BLaER1 treated with 17β-estradiol and CSF1 and Interleukin-3, amounts not matched to agents 10 nM and 100 nM (cell line): ENCODE data around the gene PGAP1.

Experiments
- H3K27ac ChIP-seq, 11 experiments: shearing (Covaris generic); formaldehyde crosslinking; 2 replicates each; pipeline ENCODE4 v1.8.1; 2022
- H3K27me3 ChIP-seq, 11 experiments: shearing (Covaris generic); formaldehyde crosslinking; 2 replicates each; pipeline ENCODE4 v1.8.1; 2022
- H3K36me3 ChIP-seq, 11 experiments: shearing (Covaris generic); formaldehyde crosslinking; 2 replicates each; pipeline ENCODE4 v1.8.1; 2022
- H3K4me1 ChIP-seq, 10 experiments: shearing (Covaris generic); formaldehyde crosslinking; 2 replicates each; pipeline ENCODE4 v1.8.1; 2022
- H3K4me2 ChIP-seq, 11 experiments: shearing (Covaris generic); formaldehyde crosslinking; 2 replicates each; pipeline ENCODE4 v1.8.1; 2022
- H3K4me3 ChIP-seq, 10 experiments: shearing (Covaris generic); formaldehyde crosslinking; 2 replicates each; pipeline ENCODE4 v1.8.1; 2022
- H3K9ac ChIP-seq, 11 experiments: shearing (Covaris generic); formaldehyde crosslinking; 2 replicates each; pipeline ENCODE4 v1.8.1; 2022
- H3K9me3 ChIP-seq, 11 experiments: shearing (Covaris generic); formaldehyde crosslinking; replicated peaks in 1 of 11; 2 replicates each; pipeline ENCODE4 v1.8.1; 2022
- H4K20me1 ChIP-seq, 11 experiments: shearing (Covaris generic); formaldehyde crosslinking; 2 replicates each; pipeline ENCODE4 v1.8.1; 2022
- Cebpa-rat ChIP-seq, 11 experiments: shearing (Covaris generic); IDR thresholded peaks; 2 replicates each; pipeline ENCODE4 v1.8.1; 2022

The PGAP1 gene

DNA sequence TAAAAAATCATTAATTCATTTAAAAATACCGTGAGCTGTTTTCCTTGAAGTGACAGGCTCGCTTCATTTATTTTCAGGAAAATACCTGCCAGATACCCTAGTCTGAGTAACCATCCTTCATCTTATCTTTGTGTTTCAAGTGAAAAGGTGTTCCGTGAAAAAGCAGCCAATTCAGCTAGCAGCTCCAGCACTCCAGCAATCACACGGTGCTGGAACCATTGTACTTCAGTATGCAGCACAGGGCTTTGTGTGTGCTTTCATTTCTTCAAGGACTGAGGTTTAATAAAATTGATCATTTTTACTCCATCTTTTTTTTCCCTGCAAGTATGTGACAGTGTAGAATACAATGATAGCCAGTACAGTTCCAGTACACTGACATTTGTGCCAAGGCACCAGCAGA is 39.1 kb upstream of the PGAP1 start:
- no peak overlapping the region for H3K4me3 ChIP-seq
- no peak for TF ChIP-seq Cebpa-rat (IDR thresholded peaks at IDR 0.05)

DNA sequence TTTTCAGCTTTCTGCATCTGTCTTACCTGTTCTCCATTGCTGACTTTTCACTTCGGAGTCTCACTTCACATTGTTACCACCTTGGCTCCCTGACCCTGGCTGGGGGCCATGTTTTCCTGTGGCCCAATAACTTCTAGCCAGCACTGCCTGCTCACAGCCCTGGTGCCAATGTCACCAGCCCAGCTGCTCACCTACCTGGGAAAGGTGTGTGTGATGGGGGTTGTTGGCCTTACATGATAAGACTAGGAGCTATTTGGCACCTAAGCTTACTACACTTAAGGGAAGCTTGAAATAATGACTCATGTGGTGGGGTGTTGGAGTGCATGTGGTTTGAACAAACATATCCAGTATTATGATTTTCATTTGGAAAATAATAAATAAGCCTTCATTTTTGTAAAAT is 37.5 kb upstream of the PGAP1 start:
- Histone ChIP-seq H3K9me3 (no peaks in the 10 kb centered on the region), H3K36me3 (no peaks in the 10 kb centered on the region), H3K4me2 (no peak overlapping the region), H3K27ac (no peak overlapping the region), H3K4me3 (no peak overlapping the region), H3K27me3 (no peaks in the 10 kb centered on the region), H3K9ac (no peak overlapping the region), H4K20me1 (no peaks in the 10 kb centered on the region), H3K4me1 (peaks cover 0 to 6% (median 0%) of the 10 kb centered on the region in 10 experiments; a peak in 5 of 20 replicates)
- TF ChIP-seq Cebpa-rat (IDR thresholded peaks at IDR 0.05) = no peak

More for the DNA sequence above, 39.1 kb upstream of the PGAP1 start:
- Histone ChIP-seq H3K36me3 (no peaks in the 10 kb centered on the region), H3K4me2 (no peak overlapping the region), H3K27ac (no peak overlapping the region), H3K27me3 (no peaks in the 10 kb centered on the region), H3K4me1 (peaks cover 0 to 6% (median 0%) of the 10 kb centered on the region in 10 experiments; a peak in 5 of 20 replicates), H3K9ac (no peak overlapping the region), H4K20me1 (no peaks in the 10 kb centered on the region), H3K9me3 (no peaks in the 10 kb centered on the region)

DNA sequence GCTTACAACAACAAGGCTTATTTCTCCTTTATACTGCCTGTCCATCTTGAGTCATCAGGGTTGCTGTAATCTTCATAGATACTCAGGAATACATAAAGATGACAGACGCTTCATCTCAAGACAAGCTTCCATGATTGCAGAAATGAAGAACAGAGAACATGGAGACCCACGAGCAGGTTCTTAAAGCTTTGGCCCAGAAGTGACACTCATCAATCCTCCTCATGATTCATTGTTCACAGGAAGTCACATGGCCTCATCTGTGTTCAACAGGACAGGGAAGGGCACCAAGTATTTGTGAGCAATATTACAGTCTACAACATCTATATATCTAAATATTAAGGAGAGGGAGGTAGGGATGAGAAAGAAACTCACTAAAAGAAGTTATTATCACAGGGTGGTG is 36.5 kb upstream of the PGAP1 start:
- no peaks in the 10 kb centered on the region for H4K20me1 ChIP-seq
- H3K27me3 ChIP-seq = no peaks in the 10 kb centered on the region
- H3K4me3 ChIP-seq = no peak overlapping the region
- no peak overlapping the region for H3K27ac ChIP-seq
- H3K4me1 ChIP-seq = peaks cover 0 to 6% (median 0%) of the 10 kb centered on the region in 10 experiments; a peak in 5 of 20 replicates
- no peak overlapping the region for H3K9ac ChIP-seq
- no peak for TF ChIP-seq Cebpa-rat (IDR thresholded peaks at IDR 0.05)
- peaks cover 0 to 5% (median 0%) of the 10 kb centered on the region in 11 experiments; a peak in 2 of 22 replicates for H3K9me3 ChIP-seq
- no peaks in the 10 kb centered on the region for H3K36me3 ChIP-seq
- peak overlapping the region in 1 of 11 experiments; percentile 23; a peak in 1 of 22 replicates for H3K4me2 ChIP-seq

DNA sequence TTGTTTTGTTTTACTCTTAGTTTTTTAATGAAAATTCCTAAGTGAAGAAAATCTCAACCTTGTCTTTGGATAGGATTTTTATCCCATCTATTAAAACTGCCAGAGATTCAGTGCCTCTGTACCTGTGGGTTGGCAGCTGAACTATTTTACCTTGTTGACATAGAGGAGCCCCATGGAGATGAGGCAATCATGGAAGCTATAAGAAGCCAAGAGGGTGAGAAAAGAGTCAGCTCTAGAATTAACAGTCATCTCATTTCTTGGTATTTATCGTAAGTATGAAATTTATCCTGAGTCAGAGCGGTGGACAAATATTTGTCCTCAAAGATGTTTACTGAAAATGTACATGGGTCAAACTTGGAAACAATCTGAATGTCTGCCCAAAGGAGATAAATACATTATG is 35.8 kb upstream of the PGAP1 start:
- Histone ChIP-seq H3K9me3 (peaks cover 0 to 5% (median 0%) of the 10 kb centered on the region in 11 experiments; a peak in 2 of 22 replicates), H3K9ac (no peak overlapping the region), H3K36me3 (no peaks in the 10 kb centered on the region), H3K27ac (no peak overlapping the region), H4K20me1 (no peaks in the 10 kb centered on the region), H3K27me3 (no peaks in the 10 kb centered on the region), H3K4me2 (no peak overlapping the region), H3K4me3 (no peak overlapping the region), H3K4me1 (peaks cover 0 to 6% (median 0%) of the 10 kb centered on the region in 10 experiments; a peak in 5 of 20 replicates)
- TF ChIP-seq Cebpa-rat (IDR thresholded peaks at IDR 0.05) = no peak

DNA sequence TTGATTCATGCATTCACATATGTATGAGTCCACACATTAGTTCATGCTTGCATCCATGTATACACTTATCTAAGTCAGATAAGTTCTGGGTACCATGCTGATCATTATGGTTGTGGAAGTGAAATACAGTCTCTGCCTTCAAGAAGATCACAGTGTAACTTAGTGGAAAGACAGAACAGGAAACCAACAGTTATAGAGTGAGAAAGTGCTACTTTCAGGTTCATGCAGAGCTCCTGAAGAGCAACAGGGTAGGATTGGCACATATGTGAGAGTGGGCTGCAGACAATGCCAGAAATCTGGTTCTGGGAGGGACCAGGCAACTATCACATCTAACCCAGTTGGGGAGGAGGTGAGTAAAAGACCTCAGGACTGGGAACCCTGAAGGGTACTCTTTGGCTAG is 35.4 kb upstream of the PGAP1 start:
- no peaks in the 10 kb centered on the region for H3K27me3 ChIP-seq
- no peak overlapping the region for H3K27ac ChIP-seq
- no peak overlapping the region for H3K9ac ChIP-seq
- H3K4me3 ChIP-seq = no peak overlapping the region
- no peak for TF ChIP-seq Cebpa-rat (IDR thresholded peaks at IDR 0.05)
- peaks cover 0 to 6% (median 0%) of the 10 kb centered on the region in 10 experiments; a peak in 5 of 20 replicates for H3K4me1 ChIP-seq
- H3K4me2 ChIP-seq = no peak overlapping the region
- H3K9me3 ChIP-seq = peaks cover 0 to 5% (median 0%) of the 10 kb centered on the region in 11 experiments; a peak in 2 of 22 replicates
- no peaks in the 10 kb centered on the region for H3K36me3 ChIP-seq
- H4K20me1 ChIP-seq = no peaks in the 10 kb centered on the region

DNA sequence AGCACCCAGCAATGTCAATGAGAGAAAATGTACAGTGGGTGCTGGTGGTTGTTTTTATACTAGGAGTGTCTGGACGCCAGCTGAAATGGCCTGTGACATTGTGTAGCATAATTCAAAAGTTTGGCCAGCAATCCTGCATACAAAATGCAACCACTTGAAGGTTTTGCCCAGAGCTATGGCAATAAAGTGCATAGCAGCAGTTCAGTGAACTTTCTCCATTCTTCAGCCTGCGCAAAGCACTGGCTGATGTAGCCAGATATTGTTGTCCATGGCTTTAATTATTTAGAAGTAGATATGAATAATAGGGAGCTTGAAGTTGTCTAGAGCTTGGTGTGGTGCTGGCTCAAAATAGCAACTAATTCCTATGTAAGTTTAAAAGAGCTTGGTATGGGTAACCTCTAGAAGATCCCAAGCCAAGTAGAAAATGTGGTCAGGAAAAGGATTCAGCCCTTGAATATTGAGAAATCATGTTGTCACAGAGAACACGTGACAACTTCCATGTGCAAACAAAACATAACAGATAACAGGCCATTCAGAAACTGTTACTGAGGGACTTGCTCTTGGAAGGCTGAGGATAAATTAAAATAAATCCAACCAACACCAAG is 33.3 kb upstream of the PGAP1 start:
- no peak overlapping the region for H3K9ac ChIP-seq
- no peak for TF ChIP-seq Cebpa-rat (IDR thresholded peaks at IDR 0.05)
- H4K20me1 ChIP-seq = no peaks in the 10 kb centered on the region
- no peaks in the 10 kb centered on the region for H3K36me3 ChIP-seq
- no peak overlapping the region for H3K4me3 ChIP-seq
- H3K9me3 ChIP-seq = peaks cover 0 to 5% (median 0%) of the 10 kb centered on the region in 11 experiments; a peak in 2 of 22 replicates
- H3K27ac ChIP-seq = no peak overlapping the region
- no peak overlapping the region for H3K4me2 ChIP-seq
- H3K27me3 ChIP-seq = no peaks in the 10 kb centered on the region
- peaks cover 0 to 6% (median 0%) of the 10 kb centered on the region in 10 experiments; a peak in 5 of 20 replicates for H3K4me1 ChIP-seq

DNA sequence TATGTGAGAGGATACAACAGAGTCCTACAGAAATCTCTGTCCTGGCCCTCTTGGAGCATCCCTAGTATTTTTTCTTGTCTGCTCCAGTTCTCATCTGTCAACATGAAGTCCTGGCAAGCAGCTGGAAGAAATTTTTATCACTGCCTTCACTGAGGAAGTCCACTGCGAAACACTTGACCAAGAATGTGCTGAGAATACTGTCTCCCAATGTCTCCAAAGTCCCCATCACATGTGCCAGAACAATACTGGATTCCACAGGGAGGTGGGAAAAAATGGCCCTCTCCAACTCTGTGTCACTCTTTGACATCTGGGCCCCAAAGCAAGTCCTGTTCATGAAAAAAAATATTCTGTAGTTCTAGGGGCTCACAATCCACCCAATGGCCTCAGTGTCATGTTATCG is 32.8 kb upstream of the PGAP1 start:
- Histone ChIP-seq H3K27ac (no peak overlapping the region), H3K4me2 (no peak overlapping the region)

DNA sequence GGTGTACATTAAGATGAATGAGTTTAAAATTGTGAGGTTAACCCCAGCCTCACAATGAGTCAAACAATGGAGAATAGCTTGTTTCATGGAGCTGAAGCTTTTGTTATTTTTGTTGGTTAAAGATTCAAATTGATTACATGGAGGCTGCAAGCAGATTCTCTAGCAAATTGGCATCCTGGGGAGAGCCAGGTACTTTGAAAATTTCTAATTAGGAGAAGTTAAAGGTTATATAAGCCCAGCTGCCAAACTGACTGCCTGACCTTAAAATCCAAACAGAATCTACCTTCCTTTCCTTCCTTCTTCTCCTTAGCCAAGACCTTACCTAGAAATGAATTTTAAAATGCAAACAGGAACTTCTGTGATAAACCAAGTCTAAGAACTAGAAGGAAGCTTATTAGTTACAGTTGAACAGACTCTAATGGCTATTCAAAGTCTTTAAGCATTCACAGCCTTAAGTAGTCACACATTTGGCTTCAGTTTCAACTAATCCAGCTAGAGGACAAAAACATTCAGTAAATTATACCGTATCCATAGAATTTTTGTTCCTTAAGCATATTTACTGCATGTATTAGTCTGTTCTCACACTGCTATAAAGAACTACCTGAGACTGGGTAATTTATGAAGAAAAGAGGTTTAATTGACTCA is 31.5 kb upstream of the PGAP1 start:
- Histone ChIP-seq H3K36me3 (no peaks in the 10 kb centered on the region), H4K20me1 (no peaks in the 10 kb centered on the region), H3K4me3 (no peak overlapping the region), H3K27me3 (no peaks in the 10 kb centered on the region), H3K9me3 (peaks cover 0 to 5% (median 0%) of the 10 kb centered on the region in 11 experiments; a peak in 2 of 22 replicates), H3K27ac (no peak overlapping the region), H3K4me2 (no peak overlapping the region), H3K4me1 (peaks cover 0 to 2% (median 0%) of the 10 kb centered on the region in 10 experiments; a peak in 5 of 20 replicates), H3K9ac (no peak overlapping the region)
- no peak for TF ChIP-seq Cebpa-rat (IDR thresholded peaks at IDR 0.05)

More for the DNA sequence above, 32.8 kb upstream of the PGAP1 start:
- no peak for TF ChIP-seq Cebpa-rat (IDR thresholded peaks at IDR 0.05)
- Histone ChIP-seq H3K4me3 (no peak overlapping the region), H3K9ac (no peak overlapping the region), H4K20me1 (no peaks in the 10 kb centered on the region), H3K36me3 (no peaks in the 10 kb centered on the region), H3K27me3 (no peaks in the 10 kb centered on the region), H3K4me1 (peaks cover 0 to 6% (median 0%) of the 10 kb centered on the region in 10 experiments; a peak in 5 of 20 replicates), H3K9me3 (peaks cover 0 to 5% (median 0%) of the 10 kb centered on the region in 11 experiments; a peak in 2 of 22 replicates)

DNA sequence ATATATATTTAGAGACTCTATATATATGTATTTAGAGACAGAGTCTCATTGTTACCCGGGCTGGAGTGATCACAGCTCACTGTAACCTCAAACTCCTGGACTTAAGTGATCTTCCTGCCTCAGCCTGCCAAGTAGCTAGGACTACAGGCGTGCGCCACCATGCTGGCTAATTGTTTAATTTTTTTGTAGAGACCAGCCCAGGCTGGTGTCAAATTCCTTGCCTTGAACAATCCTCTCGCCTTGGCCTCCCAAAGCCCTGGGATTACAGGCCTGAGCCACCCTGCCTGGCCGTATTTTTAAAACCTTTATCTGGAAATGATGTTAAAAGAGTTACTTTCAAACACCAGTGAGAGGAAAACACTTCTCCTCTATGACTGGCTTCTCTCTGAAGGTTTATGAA is 30.9 kb upstream of the PGAP1 start:
- H3K27ac ChIP-seq = no peak overlapping the region
- H3K4me2 ChIP-seq = no peak overlapping the region
- no peak overlapping the region for H3K9ac ChIP-seq
- H3K4me3 ChIP-seq = no peak overlapping the region
- peaks cover 0 to 5% (median 0%) of the 10 kb centered on the region in 11 experiments; a peak in 2 of 22 replicates for H3K9me3 ChIP-seq
- H3K27me3 ChIP-seq = no peaks in the 10 kb centered on the region
- no peaks in the 10 kb centered on the region for H3K4me1 ChIP-seq
- H3K36me3 ChIP-seq = no peaks in the 10 kb centered on the region
- TF ChIP-seq Cebpa-rat (IDR thresholded peaks at IDR 0.05) = no peak
- no peaks in the 10 kb centered on the region for H4K20me1 ChIP-seq
